Stimulated activated naive CD4-positive, alpha-beta T cell treated with Interleukin-2 at 50 U/mL for 16 hours (primary cell): ENCODE measurements around the gene TRPC6.

Source experiments
- DNase-seq: peaks from one replicate; lab custom pipeline; 2025; lab: John Stamatoyannopoulos, UW

The TRPC6 gene

DNA sequence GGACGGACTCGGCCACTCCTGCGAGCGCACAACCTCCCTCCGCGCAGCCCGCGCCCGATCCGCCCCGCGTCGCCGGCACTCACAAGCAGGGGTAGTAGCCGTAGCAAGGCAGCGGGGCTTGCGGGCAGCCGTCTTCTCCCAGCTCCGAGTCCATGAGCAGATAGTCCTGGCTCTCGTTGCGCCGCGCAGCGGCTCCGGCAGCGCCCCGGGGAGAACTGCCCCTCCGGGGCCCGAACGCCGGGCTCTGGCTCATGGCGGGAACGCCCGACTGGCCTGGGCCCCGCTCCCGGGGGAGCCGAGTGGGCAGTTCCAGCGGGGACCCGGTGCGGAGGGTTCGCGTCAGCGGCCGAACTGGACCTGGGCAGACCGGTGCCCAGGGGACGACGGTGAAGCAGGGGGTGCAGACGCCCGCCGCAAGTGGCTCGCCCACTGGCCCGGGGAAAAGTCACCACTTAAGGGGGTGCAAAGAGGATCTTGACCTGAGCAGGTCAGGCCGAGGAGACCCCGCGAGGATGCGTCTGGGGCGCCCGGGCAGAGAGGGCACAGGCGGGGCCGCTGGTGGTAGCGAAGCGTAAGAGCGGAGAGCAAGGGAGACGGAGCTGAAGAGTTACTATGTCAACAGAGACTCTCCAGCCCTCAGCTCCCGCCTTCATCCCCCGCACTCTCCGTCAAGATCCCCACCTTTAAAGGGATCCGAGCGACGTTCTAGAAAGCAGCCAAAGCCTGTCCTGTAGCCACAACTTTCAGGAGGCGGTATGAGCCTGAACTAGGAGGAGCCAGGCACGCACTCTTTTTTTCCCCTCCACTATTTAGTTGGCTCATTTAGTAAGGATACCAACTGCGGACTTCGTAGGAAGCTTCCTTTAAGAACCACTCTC lies at the start of gene TRPC6:
Gene TRPC6, minus strand, starts transcription at position 757 of the 878 bp plus-strand sequence. Its CDS starts 504 bp downstream, at position 253.
- DNase-seq: no peak

GRCh38 chr11:101620026-101620425 lies 36.2 kb upstream of the TRPC6 start:
- DNase-seq: no peak

- DNase-seq: no peak
These were observed 34.9 kb upstream of the TRPC6 start for GRCh38 chr11:101618709-101619108.

- DNase-seq: no peak
These were observed 34.0 kb upstream of the TRPC6 start for GRCh38 chr11:101617735-101618332.

DNA sequence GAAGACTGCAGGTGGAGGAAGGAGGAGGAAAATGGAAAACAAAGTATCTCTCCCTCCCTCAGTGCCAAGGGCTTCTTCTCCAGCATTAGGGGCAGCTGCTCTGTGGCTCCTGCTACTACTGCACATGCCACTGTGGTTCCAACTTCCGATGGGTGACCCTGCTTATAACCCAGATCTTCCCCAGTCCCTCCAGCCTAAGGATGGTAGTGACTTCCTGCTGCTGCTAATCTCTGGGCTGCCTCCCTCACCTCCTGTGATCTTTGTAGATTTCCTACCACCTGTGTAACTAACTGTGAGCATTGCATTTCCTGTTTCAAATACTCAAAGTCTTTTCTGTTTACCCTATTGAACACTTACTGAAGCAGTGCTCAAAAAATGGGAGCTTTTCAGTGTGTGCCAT lies 28.7 kb upstream of the TRPC6 start:
- DNase-seq: no peak

GRCh38 chr11:101600924-101601323 lies 17.1 kb upstream of the TRPC6 start:
- no peak for DNase-seq

DNA sequence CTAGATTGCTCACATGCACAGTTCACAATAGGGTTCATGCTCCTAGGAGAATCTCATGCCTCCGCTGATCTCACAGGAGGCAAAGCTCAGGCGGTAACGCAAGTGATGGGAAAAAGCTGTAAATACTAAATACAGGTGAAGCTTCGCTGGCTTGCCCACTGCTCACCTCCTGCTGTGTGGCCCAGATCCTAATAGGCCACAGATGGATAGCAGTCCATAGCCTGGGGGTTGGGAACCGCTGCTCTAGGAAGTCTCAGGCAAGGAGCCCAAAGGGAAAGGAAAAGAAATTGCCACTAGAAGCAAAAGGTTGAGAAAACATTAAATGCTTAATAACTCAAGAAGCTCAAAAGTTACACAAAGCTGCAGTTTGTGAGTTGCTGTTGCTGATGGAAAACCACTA lies 3.2 kb upstream of the TRPC6 start:
- DNase-seq: no peak

DNA sequence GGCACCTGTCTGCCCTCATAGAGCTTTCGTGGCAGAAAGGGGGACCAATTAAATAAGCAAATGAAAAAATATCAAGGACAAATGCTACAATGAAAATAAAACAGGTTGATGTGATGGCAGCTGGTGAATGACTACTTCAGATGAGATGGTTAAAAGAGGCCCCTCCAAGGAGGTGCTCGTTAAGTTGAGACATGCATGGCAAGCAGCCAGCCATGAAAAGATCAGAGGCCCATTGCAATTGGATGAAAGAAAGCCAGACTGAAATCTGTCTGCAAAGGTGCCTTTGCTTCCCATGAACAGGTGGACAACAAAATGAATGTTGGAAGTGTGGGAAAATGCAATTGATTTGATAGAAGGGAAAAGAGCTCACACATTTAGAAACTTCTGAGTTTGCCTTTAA lies 848 bp upstream of the TRPC6 start:
- DNase-seq: no peak

DNA sequence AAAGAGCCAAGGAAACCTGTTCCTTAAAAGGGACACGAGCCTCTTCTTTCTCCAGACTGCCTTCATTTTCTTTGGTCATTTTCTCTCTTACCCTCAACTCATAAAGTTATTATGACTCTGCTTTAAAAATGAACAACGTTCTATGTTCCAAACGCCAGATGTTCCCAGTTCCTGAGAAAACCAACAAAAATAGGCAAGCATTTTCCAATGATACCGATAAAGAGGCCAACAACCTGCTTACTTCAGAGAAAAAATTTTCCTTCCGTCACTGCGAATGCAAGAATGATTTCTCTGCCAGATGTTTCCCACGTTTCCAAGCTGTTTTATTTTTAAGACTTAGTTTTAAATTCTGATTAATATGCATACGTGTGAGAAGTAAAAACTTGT lies 315 bp upstream of the TRPC6 start:
- DNase-seq: no peak

DNA sequence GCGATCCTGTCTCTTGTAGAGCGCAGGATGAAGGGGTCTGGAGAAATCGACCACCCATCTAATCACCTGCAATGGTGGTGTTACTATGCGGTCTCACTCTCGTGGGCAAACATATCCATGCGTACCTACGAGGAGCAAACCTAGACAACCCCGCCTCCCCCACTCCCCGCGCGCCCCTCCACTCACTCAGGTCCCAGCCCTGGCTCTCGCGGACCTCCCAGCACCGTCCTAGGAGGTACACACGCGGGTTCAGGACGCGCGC lies 887 bp downstream of the TRPC6 start:
- DNase-seq: no peak

DNA sequence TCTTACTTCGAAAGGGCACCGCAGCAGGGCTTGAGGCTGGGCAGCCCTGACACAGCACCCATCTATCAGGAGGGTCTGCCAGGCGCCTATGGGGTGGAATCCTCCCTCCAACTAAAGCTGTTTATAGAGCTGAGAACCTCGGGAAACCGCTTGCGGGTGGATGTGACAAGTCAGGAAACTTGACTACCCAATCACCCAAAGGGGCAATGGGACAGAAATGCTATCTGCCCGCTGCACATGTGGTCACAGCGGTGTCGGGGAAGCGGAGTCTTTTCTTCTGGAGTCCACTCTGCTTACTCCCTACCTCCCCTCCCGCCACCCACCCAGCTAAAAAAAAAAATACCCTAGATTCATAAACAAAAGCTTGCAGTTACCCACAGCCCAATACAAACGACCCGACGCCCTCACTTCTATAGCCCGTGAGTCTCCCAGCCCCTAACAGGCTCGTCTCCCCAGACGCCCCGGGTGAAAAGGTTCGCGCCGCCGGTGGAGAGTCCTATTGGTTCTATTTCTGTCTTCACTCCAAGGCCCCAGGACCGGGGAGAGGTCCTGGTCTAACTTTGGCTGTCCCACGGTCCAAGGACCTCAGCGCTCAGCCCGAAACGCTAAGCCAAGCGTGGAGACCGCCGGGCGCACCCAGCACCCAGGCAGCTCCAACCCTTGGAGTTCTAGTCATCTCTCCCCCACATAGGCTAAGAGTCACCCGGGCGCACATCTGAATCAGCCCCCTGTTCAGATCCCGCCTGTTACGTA lies 1.4 kb downstream of the TRPC6 start:
- no peak for DNase-seq

DNA sequence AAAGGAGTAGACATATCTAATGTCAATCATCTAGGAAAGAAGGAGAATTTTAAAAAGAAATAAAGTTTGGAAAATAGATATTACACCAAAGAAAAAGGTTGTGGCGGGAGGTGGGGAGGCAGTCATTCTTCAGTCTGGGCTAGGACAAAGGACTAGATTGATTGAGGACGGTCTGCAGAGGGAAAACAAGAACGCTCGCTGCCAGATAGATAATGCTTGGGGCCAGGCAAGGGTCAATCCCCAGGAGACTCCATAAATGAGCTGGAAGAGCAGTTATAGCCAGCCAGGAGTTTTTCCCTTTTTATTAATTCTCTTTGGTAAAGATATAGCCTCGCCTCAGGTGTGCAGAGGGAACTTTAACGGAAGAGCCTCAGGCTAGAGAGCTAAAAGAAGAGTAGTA lies 6.3 kb downstream of the TRPC6 start:
- no peak for DNase-seq

DNA sequence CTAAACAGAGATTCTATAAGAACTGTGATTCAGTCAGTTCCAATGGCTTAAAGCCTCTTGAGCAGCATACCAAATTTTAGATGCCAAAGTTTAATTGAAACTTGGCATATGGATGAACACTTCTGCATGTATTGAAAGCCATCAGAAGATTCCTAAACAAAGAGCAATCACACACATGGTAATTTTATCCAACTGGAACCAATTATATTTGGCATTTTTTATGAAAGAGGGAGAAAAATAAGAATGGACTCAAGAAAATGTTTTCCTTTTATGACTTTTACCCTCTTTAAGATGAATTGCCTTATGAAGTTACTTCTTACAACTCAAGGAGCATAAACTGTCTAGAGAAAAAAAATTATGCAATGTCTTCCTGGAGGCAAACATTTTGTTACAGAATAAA lies 7.4 kb downstream of the TRPC6 start:
- DNase-seq: no peak

GRCh38 chr11:101574886-101575285 lies 8.9 kb downstream of the TRPC6 start:
- no peak for DNase-seq

GRCh38 chr11:101567071-101567470 lies 16.7 kb downstream of the TRPC6 start:
- no peak for DNase-seq

DNA sequence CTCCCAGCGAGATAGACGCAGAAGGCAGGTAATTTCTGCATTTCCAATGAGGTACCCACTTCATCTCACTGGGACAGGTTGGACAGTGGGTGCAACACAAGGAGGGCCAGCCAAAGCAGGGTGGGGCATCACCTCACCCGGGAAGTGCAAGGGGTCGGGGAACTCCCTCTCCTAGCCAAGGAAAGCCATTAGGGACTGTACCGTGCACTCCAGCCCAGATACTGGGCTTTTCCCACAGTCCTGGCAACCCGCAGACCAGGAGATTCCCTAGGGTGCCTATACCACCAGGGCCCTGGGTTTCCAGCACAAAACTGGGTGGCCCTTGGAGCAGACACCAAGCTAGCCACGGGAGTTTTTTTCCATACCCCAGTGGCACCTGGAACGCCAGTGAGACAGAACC lies 17.2 kb downstream of the TRPC6 start:
- DNase-seq: no peak

GRCh38 chr11:101563166-101563565 lies 20.6 kb downstream of the TRPC6 start:
- DNase-seq: no peak

DNA sequence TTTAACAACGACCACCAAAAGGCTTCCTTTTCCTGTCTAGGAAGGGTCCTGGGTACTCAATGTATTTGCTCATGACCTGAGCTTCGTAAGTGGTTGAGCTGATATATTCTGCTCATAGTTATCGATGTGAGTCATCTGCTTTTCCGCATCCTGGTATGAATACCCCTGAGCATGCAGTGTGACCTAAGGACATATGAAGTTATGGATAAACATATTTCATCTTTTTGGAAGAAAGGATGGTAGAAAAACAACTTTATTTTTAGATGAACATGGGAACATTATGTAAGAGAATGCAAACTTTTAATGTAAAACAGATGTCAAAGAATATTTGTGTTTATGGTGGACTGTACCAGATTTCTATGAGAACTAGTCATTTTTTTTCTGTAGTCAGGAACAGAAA lies 28.4 kb downstream of the TRPC6 start:
- no peak for DNase-seq

GRCh38 chr11:101553891-101554292 lies 29.9 kb downstream of the TRPC6 start:
- no peak for DNase-seq

DNA sequence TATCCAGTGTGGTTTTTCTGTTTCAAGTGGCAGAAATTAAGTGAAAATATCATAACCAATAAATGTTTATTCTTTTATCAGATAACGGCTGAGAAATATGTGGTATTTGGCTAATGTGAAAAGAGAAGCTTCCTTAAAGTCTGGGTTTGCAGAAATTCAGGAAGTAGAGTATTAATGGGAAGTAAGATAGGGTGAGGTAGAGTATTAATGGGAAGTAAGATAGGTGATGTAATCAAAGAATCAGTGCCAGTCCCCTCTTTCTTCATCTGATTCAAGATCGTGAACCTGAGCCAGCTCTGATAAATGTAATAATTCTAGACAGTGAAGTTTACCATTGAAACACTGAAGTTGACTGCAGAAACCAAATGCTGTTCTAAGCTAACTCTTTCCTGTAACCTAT lies 30.9 kb downstream of the TRPC6 start:
- no peak for DNase-seq

GRCh38 chr11:101528541-101528940 lies 55.3 kb downstream of the TRPC6 start:
- DNase-seq: no peak

DNA sequence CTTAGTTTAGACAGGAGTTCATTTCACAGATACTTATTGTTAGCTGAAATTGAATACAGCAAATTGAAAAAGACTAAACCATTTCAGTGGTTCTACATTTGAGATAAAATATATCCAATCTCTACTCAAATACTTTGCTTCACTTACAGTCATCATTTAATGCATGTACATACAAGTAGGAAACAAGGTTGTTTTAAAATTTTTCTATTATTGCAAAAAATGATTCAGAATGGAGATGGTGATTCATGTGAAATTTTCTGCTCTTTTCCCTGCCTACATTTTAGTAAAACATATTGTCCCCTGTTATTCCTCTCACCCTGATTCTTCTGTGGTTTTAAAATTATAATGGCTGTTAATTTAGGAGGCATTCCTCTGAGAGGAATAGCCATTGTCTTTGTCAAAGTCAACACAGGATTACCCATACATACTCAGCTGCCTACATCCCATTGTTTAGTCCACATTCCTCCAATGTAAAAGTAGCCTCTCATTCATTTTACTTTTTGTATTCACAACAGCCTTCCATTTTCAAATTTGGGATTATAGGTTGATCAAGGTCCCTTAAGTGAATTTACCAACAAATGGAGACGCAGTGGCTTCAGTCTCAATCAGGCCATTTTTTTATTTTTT lies 60.1 kb downstream of the TRPC6 start:
- no peak for DNase-seq

GRCh38 chr11:101523193-101523592 lies 60.6 kb downstream of the TRPC6 start:
- DNase-seq: no peak
